ENCODE data around the gene SOX11.

The SOX11 gene

DNA sequence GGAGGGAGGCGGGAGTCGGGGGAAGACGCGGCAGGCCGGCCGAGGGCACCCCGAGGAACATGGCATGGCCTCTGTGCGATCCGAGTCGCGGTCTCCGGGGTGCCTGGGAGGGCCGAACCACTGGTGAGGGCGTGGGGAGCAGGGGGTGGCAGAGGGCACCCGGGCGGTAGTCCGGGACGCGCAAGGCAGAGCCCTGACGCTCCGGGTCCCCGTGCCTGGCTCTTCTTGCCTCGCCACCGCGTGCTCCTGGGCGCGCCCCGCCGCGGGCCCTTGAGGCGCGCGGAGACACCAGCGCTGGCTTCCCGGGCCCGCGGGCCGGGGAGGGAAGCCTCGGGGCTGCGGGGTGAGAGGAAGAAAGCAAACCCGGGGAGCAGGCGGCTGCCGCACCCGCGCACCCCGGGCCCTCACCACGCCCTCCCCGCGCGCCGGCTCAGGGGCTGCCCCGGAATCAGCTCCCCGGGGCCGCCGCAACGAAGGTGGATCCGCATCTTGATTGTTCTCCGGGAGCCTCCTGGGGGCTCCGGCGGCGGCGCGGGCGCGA, 4.3 kb downstream of the SOX11 start:
- CTCF ChIA-PET = no interaction called here

GRCh38 chr2:5696945-5697521, 4.8 kb downstream of the SOX11 start:
- DNase-seq (ENCODE audit: extremely low spot score) = no peak
- TF ChIP-seq, protein P1, sequence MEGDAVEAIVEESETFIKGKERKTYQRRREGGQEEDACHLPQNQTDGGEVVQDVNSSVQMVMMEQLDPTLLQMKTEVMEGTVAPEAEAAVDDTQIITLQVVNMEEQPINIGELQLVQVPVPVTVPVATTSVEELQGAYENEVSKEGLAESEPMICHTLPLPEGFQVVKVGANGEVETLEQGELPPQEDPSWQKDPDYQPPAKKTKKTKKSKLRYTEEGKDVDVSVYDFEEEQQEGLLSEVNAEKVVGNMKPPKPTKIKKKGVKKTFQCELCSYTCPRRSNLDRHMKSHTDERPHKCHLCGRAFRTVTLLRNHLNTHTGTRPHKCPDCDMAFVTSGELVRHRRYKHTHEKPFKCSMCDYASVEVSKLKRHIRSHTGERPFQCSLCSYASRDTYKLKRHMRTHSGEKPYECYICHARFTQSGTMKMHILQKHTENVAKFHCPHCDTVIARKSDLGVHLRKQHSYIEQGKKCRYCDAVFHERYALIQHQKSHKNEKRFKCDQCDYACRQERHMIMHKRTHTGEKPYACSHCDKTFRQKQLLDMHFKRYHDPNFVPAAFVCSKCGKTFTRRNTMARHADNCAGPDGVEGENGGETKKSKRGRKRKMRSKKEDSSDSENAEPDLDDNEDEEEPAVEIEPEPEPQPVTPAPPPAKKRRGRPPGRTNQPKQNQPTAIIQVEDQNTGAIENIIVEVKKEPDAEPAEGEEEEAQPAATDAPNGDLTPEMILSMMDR (IDR thresholded peaks at IDR 0.05; ENCODE audit: control extremely low read depth, extremely low read depth, low read depth, missing control alignments) = no peak
- ChIA-PET POLR2A (no interaction called here), CTCF (no interaction called here)

More for the DNA sequence above, 4.3 kb downstream of the SOX11 start:
- TF ChIP-seq, protein P1 (IDR thresholded peaks at IDR 0.05; ENCODE audit: control extremely low read depth, extremely low read depth, low read depth, missing control alignments) = no peak
- DNase-seq (ENCODE audit: extremely low spot score) = no peak
- POLR2A ChIA-PET = no interaction called here

DNA sequence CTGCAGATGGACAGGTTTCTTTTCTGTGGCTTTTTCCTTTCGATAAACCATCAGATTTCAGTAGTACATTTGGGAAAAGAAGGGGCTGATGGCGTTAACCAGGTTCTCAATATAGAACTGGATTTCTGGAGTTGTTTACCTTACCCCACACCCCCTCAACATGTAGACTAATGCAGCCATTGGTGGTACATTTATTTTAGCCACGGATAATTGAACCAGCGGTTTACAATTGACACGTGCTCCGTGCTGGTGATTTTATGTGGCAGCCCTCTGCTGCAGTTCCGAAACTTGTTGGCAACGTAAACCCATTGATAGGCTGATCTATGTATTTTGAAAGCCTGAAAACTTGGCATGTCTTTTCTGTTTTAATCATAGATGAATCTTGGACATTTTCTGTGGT, 5.4 kb downstream of the SOX11 start:
- TF ChIP-seq, protein P1 (IDR thresholded peaks at IDR 0.05; ENCODE audit: control extremely low read depth, extremely low read depth, low read depth, missing control alignments) = no peak
- POLR2A ChIA-PET = no interaction called here
- CTCF ChIA-PET = no interaction called here
- DNase-seq (ENCODE audit: extremely low spot score) = no peak

- no peak for DNase-seq (ENCODE audit: extremely low spot score)
- CTCF ChIA-PET = no interaction called here
- TF ChIP-seq, protein P1 (IDR thresholded peaks at IDR 0.05; ENCODE audit: control extremely low read depth, extremely low read depth, low read depth, missing control alignments) = no peak
- POLR2A ChIA-PET = no interaction called here
Measured at GRCh38 chr2:5698134-5698533, 6.0 kb downstream of the SOX11 start.

DNA sequence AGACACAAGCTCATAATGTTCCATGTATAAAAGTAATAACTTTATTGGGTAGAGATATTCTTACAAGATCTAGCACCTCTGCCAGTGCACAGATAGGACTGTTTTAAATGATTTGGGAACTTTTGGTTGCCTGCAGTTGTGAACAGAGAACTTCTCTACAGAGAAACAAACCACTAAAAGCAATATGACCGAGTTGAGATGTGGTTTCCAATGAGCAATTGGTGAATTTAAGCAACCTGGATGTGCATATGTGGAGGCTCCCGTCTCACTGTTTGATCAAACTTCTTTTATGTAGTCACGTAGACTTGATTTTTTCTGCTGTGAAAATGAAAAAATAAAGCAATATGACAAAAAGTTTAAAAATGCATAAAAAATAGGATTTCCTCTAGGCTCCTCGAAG, 7.8 kb downstream of the SOX11 start:
- CTCF ChIA-PET = no interaction called here
- no peak for DNase-seq (ENCODE audit: extremely low spot score)
- TF ChIP-seq, protein P1 (IDR thresholded peaks at IDR 0.05; ENCODE audit: control extremely low read depth, extremely low read depth, low read depth, missing control alignments) = no peak
- POLR2A ChIA-PET = no interaction called here

GRCh38 chr2:5700551-5700950, 8.4 kb downstream of the SOX11 start:
- CTCF ChIA-PET = no interaction called here
- POLR2A ChIA-PET = no interaction called here
- DNase-seq (ENCODE audit: extremely low spot score) = no peak
- TF ChIP-seq, protein P1 (IDR thresholded peaks at IDR 0.05; ENCODE audit: control extremely low read depth, extremely low read depth, low read depth, missing control alignments) = no peak

Data from GM10248 (cell line).